Gastroesophageal sphincter (tissue), 4 donors: ENCODE measurements around the gene MYO1D. TPM values are rescaled to one million over a fixed set of nuclear protein-coding genes. Genes with fewer than 3 reads are reported as not detected.

Experiments
- ATAC-seq: fragments of 150-250 bp; one replicate; pipeline ENCODE4 v1.9.1; 2016; ENCODE audit warnings: mild to moderate bottlenecking, moderate library complexity
- H3K27ac ChIP-seq, 4 donors: fragments of 200-600 bp; sonication (generic) in 3 of 4; 1 replicate in 3 of 4; 2 replicates in 1 of 4; pipeline ENCODE4 v1.5.1; 2016 to 2019
- H3K27me3 ChIP-seq: fragments of 200-600 bp; sonication (generic); one replicate; pipeline ENCODE4 v1.5.1; 2019
- H3K36me3 ChIP-seq, 2 donors: fragments of 200-600 bp; sonication (generic); one replicate each; pipeline ENCODE4 v1.5.1; 2019; ENCODE audit warnings: control low read depth in 1 of 2
- H3K4me1 ChIP-seq, 3 donors: fragments of 200-600 bp; sonication (generic); 1 replicate in 2 of 3; 2 replicates in 1 of 3; pipeline ENCODE4 v1.5.1; 2016 to 2019; ENCODE audit warnings: control low read depth in 2 of 3
- H3K4me3 ChIP-seq, 2 donors: fragments of 200-600 bp; sonication (generic); one replicate each; pipeline ENCODE4 v1.5.1; 2019; ENCODE audit warnings: mild to moderate bottlenecking in 1 of 2, moderate library complexity in 1 of 2
- H3K9me3 ChIP-seq, 3 donors: fragments of 200-600 bp; sonication (generic); one replicate each; pipeline ENCODE4 v1.5.1; 2017 to 2019; ENCODE audit warnings: control low read depth in 2 of 3
- EP300 ChIP-seq: sonication (generic); formaldehyde crosslinking; IDR thresholded peaks from one replicate; pipeline ENCODE4 v1.6.1; 2017; ENCODE audit warnings: antibody characterized with exemption, mild to moderate bottlenecking
- POLR2A ChIP-seq, 2 donors: fragments of 450-650 bp; IDR thresholded peaks; one replicate each; pipeline ENCODE4 v1.6.1; 2017; ENCODE audit warnings: antibody characterized with exemption in 2 of 2, mild to moderate bottlenecking in 2 of 2, moderate library complexity in 1 of 2
- POLR2AphosphoS5 ChIP-seq: sonication (generic); formaldehyde crosslinking; IDR thresholded peaks from one replicate; pipeline ENCODE4 v1.6.1; 2017; ENCODE audit warnings: antibody characterized with exemption
- WGBS, 2 donors: methylation state at CpG; one replicate each; pipeline ENCODE4 v1.1.5; 2018; ENCODE audit warnings: low coverage in 1 of 2; 5-methylcytosine and 5-hydroxymethylcytosine counted together
- total RNA-seq, 4 donors: library from RNA; depleted of rRNA; stranded (reverse); fragments of >200 nt; gene quantifications; one replicate each; pipeline ENCODE4 v1.1.0, GENCODE V29; 2016
- TF ChIP-seq, protein P1 (sequence below), 4 experiments: fragments of 200-600 bp in 2 of 4; fragments of 450-650 bp in 2 of 4; sonication (generic) in 1 of 4; IDR thresholded peaks; one replicate each; pipeline ENCODE4 v1.5.1; 2017 to 2019; ENCODE audit warnings: antibody characterized with exemption in 4 of 4, mild to moderate bottlenecking in 2 of 4, moderate library complexity in 2 of 4

Gene MYO1D
- total RNA-seq, 4 donors from 2014 or later = 28.2 to 63.5 (median 47.2) TPM

DNA sequence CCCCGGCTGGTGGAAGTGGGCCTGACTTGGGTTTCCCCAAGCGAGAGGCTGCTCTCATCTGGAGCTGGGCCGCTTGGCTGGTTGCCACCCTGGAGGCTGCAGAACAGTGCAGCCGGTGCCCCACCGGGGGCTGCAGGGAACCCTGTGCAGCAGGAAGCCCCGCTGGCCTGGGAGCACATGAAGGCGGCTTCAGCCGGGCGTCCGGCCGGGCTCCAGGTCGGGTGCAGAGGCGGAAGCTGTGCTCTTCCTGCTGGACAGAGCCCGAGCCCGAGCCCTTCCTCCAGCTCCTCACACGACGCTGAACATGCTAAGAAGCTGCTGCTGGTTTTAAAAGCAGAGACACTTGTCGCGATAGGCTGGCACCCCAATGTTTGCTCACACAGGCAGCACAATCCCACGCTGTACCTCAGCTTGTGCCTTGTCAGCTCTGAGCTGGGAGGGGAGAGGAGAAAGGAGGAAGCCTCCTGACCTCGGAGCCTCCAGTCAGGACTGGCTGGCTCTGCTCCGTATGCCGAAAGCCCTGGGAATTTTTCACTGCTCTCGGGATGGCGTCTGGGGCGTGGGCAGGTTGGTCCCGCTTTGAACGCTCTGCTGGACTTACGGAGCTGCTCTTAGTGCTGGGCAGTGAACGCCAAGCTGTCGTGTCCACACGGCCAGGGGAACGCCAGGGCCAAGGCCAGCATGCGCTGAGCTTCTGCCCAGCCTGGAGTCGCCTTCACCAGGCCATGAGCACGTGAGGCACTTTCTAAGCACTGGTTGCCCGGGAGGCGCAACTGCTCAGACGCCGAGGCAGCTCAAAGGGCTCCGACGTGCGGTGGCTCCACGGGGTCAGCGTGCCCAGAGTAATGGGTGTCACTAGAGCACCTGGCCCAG is 381.3 kb downstream of the MYO1D start:
- H3K36me3 ChIP-seq = peaks cover 0 to 5% of the 10 kb centered on the region in 2 donors
- no peak overlapping the region for H3K27ac ChIP-seq
- H3K9me3 ChIP-seq = no peaks in the 10 kb centered on the region
- WGBS, 2 donors = 94% methylated on average over 8 of the region's 45 CpGs; no CpG with 5 or more reads in 1 of the 2 donors
- no peaks in the 10 kb centered on the region for H3K27me3 ChIP-seq
- peak; percentile 28 for ATAC-seq
- H3K4me3 ChIP-seq = no peak overlapping the region
- H3K4me1 ChIP-seq = peaks cover 0 to 14% (median 0%) of the 10 kb centered on the region in 3 donors
- no peak for TF ChIP-seq POLR2AphosphoS5
- TF ChIP-seq EP300 = no peak
- no peak for TF ChIP-seq POLR2A (IDR thresholded peaks at IDR 0.05)
- TF ChIP-seq, protein P1, sequence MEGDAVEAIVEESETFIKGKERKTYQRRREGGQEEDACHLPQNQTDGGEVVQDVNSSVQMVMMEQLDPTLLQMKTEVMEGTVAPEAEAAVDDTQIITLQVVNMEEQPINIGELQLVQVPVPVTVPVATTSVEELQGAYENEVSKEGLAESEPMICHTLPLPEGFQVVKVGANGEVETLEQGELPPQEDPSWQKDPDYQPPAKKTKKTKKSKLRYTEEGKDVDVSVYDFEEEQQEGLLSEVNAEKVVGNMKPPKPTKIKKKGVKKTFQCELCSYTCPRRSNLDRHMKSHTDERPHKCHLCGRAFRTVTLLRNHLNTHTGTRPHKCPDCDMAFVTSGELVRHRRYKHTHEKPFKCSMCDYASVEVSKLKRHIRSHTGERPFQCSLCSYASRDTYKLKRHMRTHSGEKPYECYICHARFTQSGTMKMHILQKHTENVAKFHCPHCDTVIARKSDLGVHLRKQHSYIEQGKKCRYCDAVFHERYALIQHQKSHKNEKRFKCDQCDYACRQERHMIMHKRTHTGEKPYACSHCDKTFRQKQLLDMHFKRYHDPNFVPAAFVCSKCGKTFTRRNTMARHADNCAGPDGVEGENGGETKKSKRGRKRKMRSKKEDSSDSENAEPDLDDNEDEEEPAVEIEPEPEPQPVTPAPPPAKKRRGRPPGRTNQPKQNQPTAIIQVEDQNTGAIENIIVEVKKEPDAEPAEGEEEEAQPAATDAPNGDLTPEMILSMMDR (IDR thresholded peaks at IDR 0.05) = no peak

DNA sequence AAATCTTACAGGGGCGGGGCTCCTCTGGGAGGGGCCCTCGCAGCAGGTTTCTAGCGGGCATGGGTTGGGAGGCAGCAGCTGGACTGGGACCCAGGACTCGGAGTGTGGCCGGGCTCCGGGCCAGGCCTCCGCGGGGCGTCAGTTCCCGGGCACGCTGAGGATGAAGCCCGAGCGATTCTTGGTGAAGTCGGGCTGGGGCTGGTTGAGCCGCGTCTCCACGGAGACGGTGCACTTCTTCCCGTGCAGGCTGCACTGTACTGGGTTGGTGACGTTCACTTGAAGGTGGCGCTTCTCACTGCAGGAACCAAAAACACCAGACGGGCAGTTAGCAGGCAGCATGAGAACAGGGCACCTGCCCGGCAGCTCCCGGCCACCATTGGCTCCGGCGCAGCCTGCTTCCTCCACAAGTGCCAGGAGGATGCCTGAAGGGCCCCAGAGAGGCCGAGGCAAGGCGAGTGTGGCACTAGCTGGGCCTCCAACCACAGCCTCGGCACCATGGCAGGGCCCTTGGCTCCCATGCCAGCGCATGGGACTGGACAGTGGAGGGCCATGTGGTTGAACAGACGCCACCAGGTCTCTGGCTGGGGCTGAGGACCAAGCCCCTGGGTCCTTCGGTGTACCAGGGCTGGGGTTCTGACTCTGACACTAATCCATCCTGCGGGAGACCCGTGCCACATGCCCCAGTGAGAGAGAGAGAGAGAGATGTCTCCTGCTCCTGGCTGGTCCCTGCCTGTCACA is 382.1 kb downstream of the MYO1D start:
- H3K9me3 ChIP-seq = no peaks in the 10 kb centered on the region
- H3K27me3 ChIP-seq = no peaks in the 10 kb centered on the region
- ATAC-seq = no peak
- TF ChIP-seq POLR2AphosphoS5 (no peak), EP300 (no peak), POLR2A (IDR thresholded peaks at IDR 0.05) (no peak)
- TF ChIP-seq, protein P1 (IDR thresholded peaks at IDR 0.05) = no peak
- peaks cover 0 to 14% (median 0%) of the 10 kb centered on the region in 3 donors for H3K4me1 ChIP-seq
- H3K4me3 ChIP-seq = no peak overlapping the region
- 90% methylated on average over 2 to 4 of the region's 34 CpGs for WGBS, 2 donors
- H3K27ac ChIP-seq = no peak overlapping the region
- peaks cover 0 to 5% of the 10 kb centered on the region in 2 donors for H3K36me3 ChIP-seq

- Histone ChIP-seq H3K36me3 (peaks cover 0 to 5% of the 10 kb centered on the region in 2 donors), H3K27ac (no peak overlapping the region), H3K4me3 (no peak overlapping the region), H3K4me1 (peaks cover 0 to 14% (median 0%) of the 10 kb centered on the region in 3 donors), H3K9me3 (no peaks in the 10 kb centered on the region), H3K27me3 (no peaks in the 10 kb centered on the region)
- TF ChIP-seq POLR2AphosphoS5 (no peak), EP300 (no peak), POLR2A (IDR thresholded peaks at IDR 0.05) (no peak)
- TF ChIP-seq, protein P1 (IDR thresholded peaks at IDR 0.05) = no peak
- WGBS, 2 donors = no CpG with 5 or more reads among the region's 11 CpGs
- ATAC-seq = no peak
These were observed 382.9 kb downstream of the MYO1D start for GRCh38 chr17:32493976-32494513.

- no peak for ATAC-seq
- no peaks in the 10 kb centered on the region for H3K9me3 ChIP-seq
- H3K27ac ChIP-seq = no peak overlapping the region
- no peak overlapping the region for H3K4me3 ChIP-seq
- WGBS, 2 donors = 20 to 100% methylated on average over 1 to 3 of the region's 15 CpGs
- TF ChIP-seq EP300 = no peak
- TF ChIP-seq, protein P1 (IDR thresholded peaks at IDR 0.05) = no peak
- TF ChIP-seq POLR2AphosphoS5 = no peak
- no peak for TF ChIP-seq POLR2A (IDR thresholded peaks at IDR 0.05)
- H3K27me3 ChIP-seq = no peaks in the 10 kb centered on the region
- H3K36me3 ChIP-seq = peaks cover 0 to 5% of the 10 kb centered on the region in 2 donors
- H3K4me1 ChIP-seq = peaks cover 0 to 14% (median 0%) of the 10 kb centered on the region in 3 donors
These were observed 383.4 kb downstream of the MYO1D start for GRCh38 chr17:32493571-32493970.
